NT2/D1 (cell line): Measurements from ENCODE around the gene TM4SF1.
"Not testable (repeated sequence)": the region's sequence is repeated elsewhere in the genome, so short reads cannot be mapped to it uniquely, and the experiment has no call there.

Experiments used
- DNase-seq: peaks from one replicate; pipeline ENCODE4 v3.0.0-alpha.2; 2011; ENCODE audit warnings: low read depth, low spot score
- H3K27me3 ChIP-seq: 2 replicates; pipeline ENCODE4 v1.6.0; 2011; ENCODE audit warnings: mild to moderate bottlenecking; ENCODE audit not compliant: insufficient read length, insufficient read depth
- H3K36me3 ChIP-seq: 2 replicates; pipeline ENCODE4 v1.6.1; 2011; ENCODE audit warnings: mild to moderate bottlenecking, low read length, mixed read lengths; ENCODE audit not compliant: insufficient read depth, insufficient read length
- H3K4me1 ChIP-seq: 2 replicates; pipeline ENCODE4 v1.5.1; 2011; ENCODE audit not compliant: insufficient read depth, insufficient read length
- H3K4me3 ChIP-seq: 2 replicates; pipeline ENCODE4 v1.5.1; 2011; ENCODE audit warnings: low read depth; ENCODE audit not compliant: insufficient read length
- H3K9ac ChIP-seq: 2 replicates; pipeline ENCODE4 v1.6.0; 2011; ENCODE audit warnings: low read depth; ENCODE audit not compliant: insufficient read length
- H3K9me3 ChIP-seq: 2 replicates; pipeline ENCODE4 v1.5.1; 2011; ENCODE audit warnings: mild to moderate bottlenecking, low read length; ENCODE audit not compliant: insufficient read depth
- SUZ12 ChIP-seq: IDR thresholded peaks from 2 replicates; pipeline ENCODE4 v1.6.1; 2011; ENCODE audit not compliant: insufficient read length, insufficient read depth; ENCODE audit errors: extremely low read depth
- YY1 ChIP-seq: IDR thresholded peaks from 2 replicates; pipeline ENCODE4 v1.6.1; 2011; ENCODE audit not compliant: insufficient read length, insufficient read depth
- ZNF274 ChIP-seq: IDR thresholded peaks from 2 replicates; pipeline ENCODE4 v1.6.1; 2011; ENCODE audit warnings: mild to moderate bottlenecking, low read depth, low read length

The TM4SF1 gene

GRCh38 chr3:149382101-149382467, 4.6 kb upstream of the TM4SF1 start:
- TF ChIP-seq ZNF274: no peak
- no peak for TF ChIP-seq SUZ12
- no peak for TF ChIP-seq YY1
- Histone ChIP-seq H3K4me1 (no peaks in the 10 kb centered on the region), H3K36me3 (no peaks in the 10 kb centered on the region), H3K4me3 (no peak overlapping the region), H3K27me3 (no peaks in the 10 kb centered on the region), H3K9me3 (no peaks in the 10 kb centered on the region; the same call in 1 of the 2 replicates), H3K9ac (no peak overlapping the region)
- DNase-seq: no peak

- no peak for DNase-seq
- Histone ChIP-seq H3K27me3 (no peaks in the 10 kb centered on the region), H3K4me1 (no peaks in the 10 kb centered on the region), H3K9ac (no peak overlapping the region), H3K4me3 (no peak overlapping the region), H3K9me3 (no peaks in the 10 kb centered on the region; the same call in 1 of the 2 replicates), H3K36me3 (no peaks in the 10 kb centered on the region)
- TF ChIP-seq YY1 (no peak), ZNF274 (no peak), SUZ12 (no peak)
These were observed 4.0 kb upstream of the TM4SF1 start for GRCh38 chr3:149381173-149382100.

GRCh38 chr3:149380220-149380619, 2.8 kb upstream of the TM4SF1 start:
- not testable (repeated sequence) for H3K9ac ChIP-seq, H3K4me1 ChIP-seq, H3K36me3 ChIP-seq, DNase-seq, H3K9me3 ChIP-seq, H3K27me3 ChIP-seq, H3K4me3 ChIP-seq

- no peak for TF ChIP-seq SUZ12
- no peak for TF ChIP-seq YY1
- TF ChIP-seq ZNF274: no peak
- no peak overlapping the region for H3K9ac ChIP-seq
- H3K36me3 ChIP-seq: no peaks in the 10 kb centered on the region
- H3K4me1 ChIP-seq: no peaks in the 10 kb centered on the region
- no peaks in the 10 kb centered on the region for H3K27me3 ChIP-seq
- H3K9me3 ChIP-seq: no peaks in the 10 kb centered on the region; the same call in 1 of the 2 replicates
- H3K4me3 ChIP-seq: no peak overlapping the region
- DNase-seq: no peak
These were observed 1.2 kb upstream of the TM4SF1 start for GRCh38 chr3:149378478-149379309.

- no peaks in the 10 kb centered on the region for H3K36me3 ChIP-seq
- H3K4me3 ChIP-seq: no peak overlapping the region
- no peaks in the 10 kb centered on the region; the same call in 1 of the 2 replicates for H3K9me3 ChIP-seq
- no peak for DNase-seq
- no peak for TF ChIP-seq YY1
- TF ChIP-seq ZNF274: no peak
- TF ChIP-seq SUZ12: no peak
- no peaks in the 10 kb centered on the region for H3K4me1 ChIP-seq
- H3K27me3 ChIP-seq: no peaks in the 10 kb centered on the region
- no peak overlapping the region for H3K9ac ChIP-seq
These were observed 586 bp downstream of the TM4SF1 start for GRCh38 chr3:149376718-149377407.

GRCh38 chr3:149375501-149376196, 1.8 kb downstream of the TM4SF1 start:
- H3K36me3 ChIP-seq: no peaks in the 10 kb centered on the region
- H3K9me3 ChIP-seq: no peaks in the 10 kb centered on the region
- TF ChIP-seq SUZ12: no peak
- no peak for TF ChIP-seq ZNF274
- no peak for TF ChIP-seq YY1
- H3K9ac ChIP-seq: no peak overlapping the region
- H3K4me1 ChIP-seq: no peaks in the 10 kb centered on the region
- H3K4me3 ChIP-seq: no peak overlapping the region
- H3K27me3 ChIP-seq: no peaks in the 10 kb centered on the region
- no peak for DNase-seq
